NCI-H2029 treated with DMSO at 0.1 percent for 48 hours (cell line): ENCODE data around the gene ZDHHC11B.
"Not testable (repeated sequence)": the region's sequence is repeated elsewhere in the genome, so short reads cannot be mapped to it uniquely, and the experiment has no call there.

Source experiments
- DNase-seq: peaks from one replicate; lab custom pipeline; 2025; lab: John Stamatoyannopoulos, UW

ZDHHC11B gene

GRCh38 chr5:783881-784427, 575 bp downstream of the ZDHHC11B start:
- DNase-seq = not testable (repeated sequence)

GRCh38 chr5:783049-783802, 1.3 kb downstream of the ZDHHC11B start:
- DNase-seq = not testable (repeated sequence)

DNA sequence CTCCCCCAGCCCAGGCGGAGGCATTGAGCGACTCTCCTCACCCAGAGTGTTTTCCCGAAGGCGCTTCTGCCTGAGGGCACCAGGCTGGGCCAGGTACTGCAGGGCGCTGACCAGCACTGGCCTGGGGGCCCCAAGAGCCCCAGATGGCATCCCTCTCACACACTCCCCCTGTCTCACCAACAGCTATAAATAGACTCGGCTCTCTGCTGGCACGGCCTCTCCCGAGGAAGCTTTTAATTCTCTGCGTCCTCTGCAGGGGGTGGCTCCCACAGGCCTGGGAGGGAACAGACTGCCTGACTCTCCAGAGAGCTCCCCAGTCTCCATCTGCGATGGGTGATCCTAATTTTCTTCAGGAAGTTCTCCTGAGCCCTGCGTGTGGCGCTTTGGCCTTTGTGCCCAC, 2.2 kb downstream of the ZDHHC11B start:
- not testable (repeated sequence) for DNase-seq

- DNase-seq = not testable (repeated sequence)
These were observed 4.0 kb downstream of the ZDHHC11B start for GRCh38 chr5:780571-780970.

DNA sequence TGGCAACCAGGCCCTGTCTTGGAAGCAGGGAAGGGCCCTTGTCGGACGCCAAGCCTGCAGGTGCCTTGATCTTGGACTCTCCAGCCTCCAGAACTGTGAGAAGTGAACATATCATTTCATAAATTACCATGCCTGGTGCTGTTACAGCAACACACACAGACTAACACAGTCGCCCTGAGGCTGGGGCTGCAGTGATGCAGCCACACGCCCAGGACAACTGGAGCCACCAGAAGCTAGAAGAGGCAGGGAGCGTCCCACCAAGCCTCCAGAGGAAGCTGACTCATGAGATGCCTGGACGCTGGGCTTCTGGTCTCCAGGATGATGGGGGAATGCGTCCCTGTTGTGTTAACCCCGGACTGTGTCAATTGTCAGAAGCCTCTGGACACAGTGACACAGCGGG, 5.6 kb downstream of the ZDHHC11B start:
- DNase-seq = not testable (repeated sequence)

DNA sequence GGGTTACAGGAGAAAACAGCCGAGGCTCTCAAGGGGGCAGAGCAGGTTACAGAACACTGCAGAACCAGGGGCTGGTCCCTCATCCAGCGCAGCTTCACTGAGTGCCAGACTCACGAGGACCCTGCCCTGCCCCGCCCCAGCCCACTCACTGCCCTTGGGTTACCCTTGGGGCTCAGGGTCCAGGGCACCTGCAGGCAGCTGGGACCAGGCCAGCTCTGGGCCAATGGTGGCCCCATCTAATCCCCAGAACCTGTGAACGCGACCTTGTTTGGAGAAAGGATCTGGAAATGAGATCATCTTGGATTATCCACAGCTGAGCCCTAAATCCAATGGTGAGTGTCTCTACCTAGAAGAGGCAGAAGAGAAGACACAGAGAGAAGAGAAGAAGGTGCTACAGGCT, 6.1 kb downstream of the ZDHHC11B start:
- DNase-seq = not testable (repeated sequence)

DNA sequence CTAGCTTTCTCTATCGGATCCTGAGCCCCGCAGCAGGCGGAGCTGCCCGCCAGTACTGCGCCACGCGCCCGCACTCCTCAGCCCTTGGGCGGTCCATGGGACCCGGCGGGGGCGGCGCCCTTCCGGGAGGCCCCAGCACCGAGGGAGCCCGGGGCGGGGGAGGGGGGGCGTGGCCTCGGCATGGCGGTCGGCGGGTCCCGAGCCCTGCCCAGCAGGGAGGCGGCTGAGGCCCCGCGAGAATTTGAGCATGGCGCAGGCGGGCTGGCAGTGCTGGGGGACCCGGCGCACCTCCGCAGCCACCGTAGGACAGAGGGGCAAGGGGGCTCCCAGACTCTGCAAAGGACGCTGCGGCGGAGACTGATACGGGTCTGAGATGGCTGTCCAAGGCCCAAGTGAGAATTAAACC, 6.8 kb downstream of the ZDHHC11B start:
- DNase-seq = no peak

- no peak for DNase-seq
These were observed 7.4 kb downstream of the ZDHHC11B start for GRCh38 chr5:776862-777711.

GRCh38 chr5:775961-776861, 8.3 kb downstream of the ZDHHC11B start:
- DNase-seq = no peak

DNA sequence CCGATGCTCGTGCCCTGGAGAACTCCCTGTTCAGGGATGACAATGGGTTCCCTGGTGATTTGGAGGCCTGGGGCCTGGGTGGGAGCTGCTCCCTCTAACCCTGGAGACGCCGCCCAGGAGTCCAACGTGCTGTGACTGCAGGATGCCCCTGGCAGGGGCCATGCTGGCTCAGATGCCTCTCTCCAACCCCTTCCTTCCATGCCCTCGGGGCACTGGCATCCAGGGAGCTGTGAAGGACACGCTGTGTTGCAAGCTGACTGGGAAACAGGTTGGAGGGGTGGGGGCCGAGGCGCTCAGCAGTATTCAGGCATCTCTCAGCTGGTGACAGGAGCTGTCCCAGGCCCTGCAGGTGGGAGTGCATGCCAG, 9.0 kb downstream of the ZDHHC11B start:
- not testable (repeated sequence) for DNase-seq

GRCh38 chr5:774854-775505, 9.5 kb downstream of the ZDHHC11B start:
- DNase-seq = not testable (repeated sequence)

DNA sequence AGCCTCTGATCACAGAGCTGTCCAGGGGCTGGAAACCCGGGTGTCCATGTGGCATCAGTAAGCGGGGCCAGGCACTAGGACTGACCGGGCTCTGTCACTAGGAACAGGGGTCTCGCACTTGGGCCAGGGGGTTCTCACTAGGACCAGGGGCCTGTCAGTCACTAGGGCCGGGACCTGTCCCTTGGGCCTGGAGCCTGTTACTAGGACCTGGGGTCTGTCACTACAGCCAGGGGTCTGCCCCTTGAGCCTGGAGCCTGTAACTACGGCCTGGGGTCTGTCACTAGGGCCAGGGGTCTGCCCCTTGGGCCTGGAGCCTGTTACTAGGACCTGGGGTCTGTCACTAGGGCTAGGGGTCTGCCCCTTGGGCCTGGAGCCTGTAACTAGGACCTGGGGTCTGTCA, 10.2 kb downstream of the ZDHHC11B start:
- not testable (repeated sequence) for DNase-seq

- no peak for DNase-seq
These were observed 10.8 kb downstream of the ZDHHC11B start for GRCh38 chr5:773517-774264.

GRCh38 chr5:772931-773330, 11.6 kb downstream of the ZDHHC11B start:
- DNase-seq = not testable (repeated sequence)

DNA sequence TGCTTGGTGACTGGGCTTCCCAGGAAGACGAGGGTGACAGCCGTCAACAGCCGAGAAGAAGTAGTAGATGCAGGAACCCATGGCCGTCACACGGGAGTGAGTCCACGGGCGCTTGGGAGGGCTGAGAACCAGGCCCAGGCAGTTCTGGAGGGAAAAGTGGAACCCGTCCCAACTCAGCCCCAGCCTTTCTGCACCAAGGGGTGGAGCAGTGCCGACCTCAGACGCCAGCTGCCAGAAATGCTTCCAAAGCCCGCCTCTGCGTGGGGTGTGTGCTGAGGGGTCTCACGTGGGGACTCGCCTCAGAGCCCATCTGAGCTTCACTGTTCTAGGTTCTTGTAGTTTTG, 12.0 kb downstream of the ZDHHC11B start:
- not testable (repeated sequence) for DNase-seq

DNA sequence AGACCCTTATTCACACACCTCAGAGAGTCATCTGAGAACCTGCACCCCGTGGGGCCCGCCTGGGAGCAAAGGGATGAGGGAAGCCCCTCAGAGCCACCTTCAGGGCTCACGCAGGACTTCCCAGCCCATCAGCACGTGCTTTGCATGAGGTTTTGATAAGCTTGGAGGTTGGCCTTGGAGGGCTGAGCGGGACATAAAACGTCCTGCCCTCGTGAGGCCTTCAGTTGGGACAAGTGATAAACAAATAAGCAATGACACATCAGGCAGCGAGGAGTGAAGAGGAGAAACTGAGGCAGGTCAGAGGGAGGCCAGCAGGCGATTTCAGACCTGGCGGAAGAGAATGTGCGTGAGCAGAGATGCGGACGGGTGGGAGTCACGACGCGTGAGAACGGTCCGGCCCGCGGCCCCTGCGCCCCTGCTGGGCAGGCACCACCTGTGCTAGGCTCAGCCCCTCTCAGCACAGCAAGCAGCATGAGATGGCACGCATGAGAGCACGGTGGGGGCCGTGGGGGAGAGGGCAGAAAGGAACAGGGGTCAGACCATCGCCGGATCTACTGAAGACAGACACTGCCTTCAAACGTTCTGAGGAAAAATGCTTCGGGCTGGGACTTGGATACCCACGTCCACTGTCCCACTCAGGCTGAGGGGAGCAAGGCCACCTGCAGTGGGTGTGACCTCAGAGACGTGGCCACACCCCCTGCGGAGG, 12.5 kb downstream of the ZDHHC11B start:
- not testable (repeated sequence) for DNase-seq

GRCh38 chr5:771087-771781, 13.3 kb downstream of the ZDHHC11B start:
- DNase-seq = not testable (repeated sequence)

DNA sequence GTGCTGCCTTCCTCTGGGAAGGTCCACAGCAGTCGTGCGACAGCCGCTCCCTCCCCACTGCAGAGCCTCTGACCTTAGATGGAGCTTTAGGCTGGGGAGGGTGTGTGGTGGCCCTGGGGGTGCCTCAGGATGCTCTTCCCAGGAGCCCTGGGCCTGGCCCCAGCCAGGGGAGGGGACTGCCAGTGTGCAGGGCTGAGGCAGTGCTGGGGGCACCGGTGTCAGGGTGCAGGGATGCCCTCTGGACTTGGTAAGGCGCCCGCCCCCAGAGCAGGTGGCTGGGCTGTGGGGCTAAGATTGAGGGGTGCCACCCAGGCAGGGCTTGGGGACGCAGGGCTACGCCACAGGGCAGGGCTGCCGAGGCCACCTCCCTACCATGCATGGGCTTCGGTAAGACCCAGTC, 13.9 kb downstream of the ZDHHC11B start:
- not testable (repeated sequence) for DNase-seq

DNA sequence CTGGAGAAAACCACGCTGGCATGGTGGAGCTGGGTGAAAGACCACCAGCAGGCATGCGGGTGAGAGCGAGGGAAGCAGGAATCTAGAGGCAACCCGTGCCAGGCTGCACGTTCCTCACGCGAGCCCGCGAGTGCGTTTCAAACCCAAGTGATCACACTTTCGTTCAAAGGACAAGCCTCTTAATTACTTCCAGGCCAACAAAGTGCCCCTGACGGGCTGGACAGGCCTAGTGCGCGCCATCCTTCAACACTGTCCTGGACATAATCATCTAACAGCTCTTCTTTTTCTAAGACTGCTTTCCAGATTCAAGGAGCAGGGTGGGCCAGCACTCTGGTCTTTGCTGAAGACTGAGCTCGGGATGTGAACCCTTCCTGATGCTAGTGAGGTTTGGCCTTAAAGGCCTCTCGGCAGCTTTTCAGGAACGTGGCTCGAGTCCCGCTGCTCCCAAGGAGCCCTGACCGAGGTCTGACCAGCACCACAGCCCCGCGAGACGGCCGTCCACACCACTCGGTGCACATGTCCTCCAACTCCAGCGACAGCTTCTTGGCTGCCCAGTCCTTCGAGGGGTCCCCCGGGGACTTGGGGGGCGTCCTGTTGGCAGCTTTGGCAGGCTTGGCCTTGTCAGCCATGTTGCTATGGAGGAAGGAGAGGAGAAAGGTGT, 14.9 kb downstream of the ZDHHC11B start:
- DNase-seq = not testable (repeated sequence)
